ENCODE results near the gene LRRC75A.

- TF ChIP-seq POLR2A (IDR thresholded peaks at IDR 0.05; ENCODE audit: control extremely low read depth in 1 of 2, low read depth in 2 of 2, low read length in 2 of 2) (no peak), CTCF (IDR thresholded peaks at IDR 0.05; ENCODE audit: control extremely low read depth in 1 of 3, insufficient read depth in 1 of 3, low read depth in 1 of 3, low read length in 3 of 3) (no peak), JUN (IDR thresholded peaks at IDR 0.05; ENCODE audit: low read depth, low read length) (no peak), USF2 (IDR thresholded peaks at IDR 0.05; ENCODE audit: low read length) (no peak), FOSL1 (IDR thresholded peaks at IDR 0.05; ENCODE audit: insufficient read depth, low read depth, low read length) (no peak), EZH2 (IDR thresholded peaks at IDR 0.05; ENCODE audit: low read depth, low read length, severe bottlenecking) (no peak)
These were observed 45.1 kb upstream of the LRRC75A start for GRCh38 chr17:16537130-16537458.

Data from H1 (cell line).